Left lung (tissue), 10 donors: ENCODE measurements around the gene RGS3. TPM values are rescaled to one million over a fixed set of nuclear protein-coding genes. Genes with fewer than 3 reads are reported as not detected.

Experiments used
- ATAC-seq: fragments of 200-7000 bp; cut with Tn5 transposase; one replicate; pipeline ENCODE4 v1.9.1; 2020; ENCODE audit warnings: moderate library complexity
- DNase-seq, 4 donors: peaks; one replicate each; pipeline ENCODE4 v3.0.0-alpha.2; 2013 to 2020
- H3K27ac ChIP-seq, 2 donors: fragments of 200-600 bp; sonication (generic) in 1 of 2; one replicate each; pipeline versions ENCODE4 v1.5.0 to v1.8.0; 2020 to 2021
- H3K27me3 ChIP-seq, 2 donors: fragments of 200-600 bp; sonication (generic) in 1 of 2; one replicate each; pipeline versions ENCODE4 v1.5.0 to v1.8.0; 2020 to 2021
- H3K36me3 ChIP-seq, 2 donors: fragments of 200-600 bp; sonication (generic) in 1 of 2; one replicate each; pipeline versions ENCODE4 v1.5.0 to v1.8.0; 2020 to 2021
- H3K4me1 ChIP-seq, 2 donors: fragments of 200-600 bp; one replicate each; pipeline ENCODE4 v1.8.0; 2021
- H3K4me3 ChIP-seq, 2 donors: fragments of 200-600 bp; sonication (generic) in 1 of 2; one replicate each; pipeline versions ENCODE4 v1.5.0 to v1.8.0; 2020 to 2021; ENCODE audit warnings: mild to moderate bottlenecking in 1 of 2
- H3K9me3 ChIP-seq, 2 donors: fragments of 200-600 bp; sonication (generic) in 1 of 2; one replicate each; pipeline versions ENCODE4 v1.5.0 to v1.8.0; 2020 to 2021
- intact Hi-C, 2 donors: fragments of 100-400 bp; cut with DNase I; formaldehyde crosslinking; loops; one replicate each; pipeline versions ENCODE4 v1.11.2 to v1.14.2; 2022
- polyA plus RNA-seq, 6 donors: library from polyadenylated mRNA; unstranded; fragments of 120-200 nt; gene quantifications; one replicate each; pipeline ENCODE4 v1.2.1, GENCODE V29; 2013; ENCODE audit not compliant: insufficient read length in 6 of 6
- total RNA-seq, 2 donors: library from RNA; stranded (reverse); fragmentation: NEBNext Ultra II Directional; extraction: Animal tissue kit (Norgen Biotek cat#: 25700); gene quantifications; one replicate each; pipeline ENCODE4 v1.2.1, GENCODE V29; 2021
- TF ChIP-seq, protein P1 (sequence below), 2 donors: fragments of 200-600 bp; sonication (generic) in 1 of 2; IDR thresholded peaks; one replicate each; pipeline versions ENCODE4 v1.5.0 to v1.8.0; 2021; ENCODE audit warnings: antibody characterized with exemption in 2 of 2
- donor health status: DM: no; HTN: yes; CAD: no.
- donor health status: DM: no; HTN: no; CAD: no.

Gene RGS3
- total and polyA plus RNA-seq, 8 donors = 69.6 to 96.9 (median 77.4) TPM

DNA sequence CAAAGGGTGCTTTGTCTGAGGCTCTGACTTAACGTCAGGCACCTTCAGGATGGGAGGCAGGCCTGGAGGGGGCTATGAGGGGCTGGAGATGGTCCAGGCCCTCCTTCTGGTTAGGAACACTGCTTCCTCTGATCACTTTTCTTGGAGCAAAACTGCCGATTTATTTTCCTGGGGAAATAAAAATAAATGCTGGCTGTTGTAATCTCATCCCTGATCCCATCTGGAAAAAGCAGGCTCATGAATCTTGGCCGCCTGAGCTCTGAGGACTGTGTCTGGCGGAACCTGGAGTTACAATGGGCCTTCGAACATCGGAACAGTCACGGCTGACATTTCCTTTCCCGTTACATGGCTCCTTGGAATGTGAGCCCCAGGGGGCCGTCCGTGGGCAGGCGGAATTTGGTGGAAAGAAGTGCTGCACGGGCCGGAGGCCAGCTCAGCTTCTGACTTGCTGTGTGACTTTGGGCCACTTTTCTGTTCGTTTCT lies 157.8 kb downstream of the RGS3 start:
- TF ChIP-seq, protein P1, sequence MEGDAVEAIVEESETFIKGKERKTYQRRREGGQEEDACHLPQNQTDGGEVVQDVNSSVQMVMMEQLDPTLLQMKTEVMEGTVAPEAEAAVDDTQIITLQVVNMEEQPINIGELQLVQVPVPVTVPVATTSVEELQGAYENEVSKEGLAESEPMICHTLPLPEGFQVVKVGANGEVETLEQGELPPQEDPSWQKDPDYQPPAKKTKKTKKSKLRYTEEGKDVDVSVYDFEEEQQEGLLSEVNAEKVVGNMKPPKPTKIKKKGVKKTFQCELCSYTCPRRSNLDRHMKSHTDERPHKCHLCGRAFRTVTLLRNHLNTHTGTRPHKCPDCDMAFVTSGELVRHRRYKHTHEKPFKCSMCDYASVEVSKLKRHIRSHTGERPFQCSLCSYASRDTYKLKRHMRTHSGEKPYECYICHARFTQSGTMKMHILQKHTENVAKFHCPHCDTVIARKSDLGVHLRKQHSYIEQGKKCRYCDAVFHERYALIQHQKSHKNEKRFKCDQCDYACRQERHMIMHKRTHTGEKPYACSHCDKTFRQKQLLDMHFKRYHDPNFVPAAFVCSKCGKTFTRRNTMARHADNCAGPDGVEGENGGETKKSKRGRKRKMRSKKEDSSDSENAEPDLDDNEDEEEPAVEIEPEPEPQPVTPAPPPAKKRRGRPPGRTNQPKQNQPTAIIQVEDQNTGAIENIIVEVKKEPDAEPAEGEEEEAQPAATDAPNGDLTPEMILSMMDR (IDR thresholded peaks at IDR 0.05) = no peak
- no peaks in the 10 kb centered on the region for H3K9me3 ChIP-seq
- no peaks in the 10 kb centered on the region for H3K27me3 ChIP-seq
- DNase-seq (peak in 1 of 4 donors; percentile 64), ATAC-seq (peak; percentile 39)
- H3K4me3 ChIP-seq = no peak overlapping the region
- H3K4me1 ChIP-seq = peaks cover 21 to 27% of the 10 kb centered on the region in 2 donors
- H3K36me3 ChIP-seq = no peaks in the 10 kb centered on the region
- intact Hi-C loops = no loop called here
- peak overlapping the region; percentile 69 to 80 for H3K27ac ChIP-seq

DNA sequence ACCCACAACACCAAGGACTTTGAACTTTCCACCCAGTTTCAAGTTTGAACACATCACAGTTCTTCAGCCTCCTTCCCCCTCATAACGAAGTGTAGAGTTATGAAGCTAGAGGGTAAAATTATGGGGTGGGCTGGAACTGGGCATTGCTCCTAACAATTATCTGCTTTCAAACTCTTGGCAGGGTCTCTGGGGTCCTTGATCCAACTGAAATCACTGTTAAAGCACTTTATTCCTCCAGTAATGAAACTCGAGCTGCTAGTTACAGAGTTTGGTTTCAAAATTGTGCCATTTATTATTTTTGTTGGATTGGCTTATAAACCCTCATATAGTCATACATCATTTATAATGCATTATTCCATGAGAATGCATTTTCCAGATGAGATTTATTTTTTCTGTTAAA lies 158.5 kb downstream of the RGS3 start:
- Histone ChIP-seq H3K4me3 (no peak overlapping the region), H3K27me3 (no peaks in the 10 kb centered on the region), H3K4me1 (peaks cover 21 to 23% of the 10 kb centered on the region in 2 donors), H3K9me3 (no peaks in the 10 kb centered on the region), H3K36me3 (no peaks in the 10 kb centered on the region), H3K27ac (peak overlapping the region; percentile 69 to 80)
- no peak for DNase-seq
- TF ChIP-seq, protein P1 (IDR thresholded peaks at IDR 0.05) = no peak
- intact Hi-C loops = no loop called here
- ATAC-seq = no peak

DNA sequence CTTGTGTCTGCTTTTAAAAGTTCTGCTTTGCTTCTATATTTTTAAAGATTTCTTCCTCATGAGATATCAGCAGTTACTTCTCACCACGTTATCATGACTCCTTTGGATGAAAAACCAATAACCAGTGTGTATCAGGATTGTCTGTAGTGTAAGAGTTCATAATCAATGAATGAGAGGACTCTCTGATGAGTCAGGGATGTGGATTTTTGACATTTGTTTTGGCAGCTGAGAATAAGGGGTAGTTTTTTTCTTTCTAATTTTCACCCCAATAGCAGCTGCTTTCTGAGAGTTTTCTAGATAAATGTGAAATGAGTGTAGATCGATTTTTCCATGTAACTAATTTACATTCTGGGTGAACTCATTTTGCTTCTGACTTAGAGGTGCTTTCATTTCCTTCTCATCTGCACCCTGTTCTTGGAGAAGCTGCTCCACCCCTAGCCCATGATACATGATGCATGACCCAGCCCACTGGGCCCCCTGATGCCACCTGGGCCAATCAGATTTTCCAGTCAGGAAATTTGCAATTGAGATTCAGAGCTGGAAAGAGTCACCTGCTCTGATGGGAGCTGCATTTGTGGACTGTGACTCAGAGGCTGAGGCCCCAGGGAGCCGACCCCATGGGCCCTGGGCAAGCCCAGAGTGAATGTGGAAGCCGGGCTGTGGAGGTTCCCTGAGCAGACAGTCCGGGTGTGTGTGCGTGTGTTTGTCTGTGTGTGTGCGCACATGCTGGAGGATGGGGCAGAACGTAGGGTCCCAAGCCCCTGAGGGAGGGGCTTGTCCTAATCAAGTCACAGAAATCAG lies 159.3 kb downstream of the RGS3 start:
- Histone ChIP-seq H3K4me3 (no peak overlapping the region), H3K9me3 (no peaks in the 10 kb centered on the region), H3K36me3 (no peaks in the 10 kb centered on the region), H3K4me1 (peaks cover 21 to 23% of the 10 kb centered on the region in 2 donors), H3K27me3 (no peaks in the 10 kb centered on the region), H3K27ac (no peak overlapping the region)
- DNase-seq (no peak), ATAC-seq (peak; percentile 16)
- TF ChIP-seq, protein P1 (IDR thresholded peaks at IDR 0.05) = no peak
- intact Hi-C loops = no loop called here

DNA sequence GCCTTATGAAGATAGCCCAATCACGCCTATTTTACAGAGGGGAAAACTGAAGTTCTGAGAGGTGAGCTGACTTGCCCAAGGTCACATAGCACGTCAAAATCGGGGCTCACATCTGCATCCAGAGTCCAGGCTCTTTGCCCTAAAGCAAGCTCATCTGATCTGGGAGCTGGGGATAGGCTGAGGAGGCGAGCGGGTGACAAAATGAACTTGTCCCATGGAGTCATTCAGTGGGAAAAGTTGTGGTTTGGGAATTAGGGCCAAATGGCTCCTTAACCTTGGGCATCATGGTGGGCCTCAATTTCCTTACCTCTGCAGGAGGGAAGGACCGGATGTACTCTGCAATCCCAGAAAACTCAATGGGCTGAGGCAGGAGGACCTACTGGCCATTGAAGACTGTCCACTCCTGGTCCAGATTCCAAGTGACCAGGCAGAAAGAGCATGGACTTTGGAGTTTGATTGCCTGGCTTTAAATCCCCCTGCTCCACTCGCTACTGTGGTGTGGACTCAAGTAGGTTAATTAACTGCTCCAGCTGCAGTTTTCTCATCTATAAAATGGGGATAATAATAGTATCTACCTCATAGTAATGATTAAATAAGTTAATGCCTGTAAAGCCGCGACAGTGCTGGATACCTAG lies 160.4 kb downstream of the RGS3 start:
- ATAC-seq = no peak
- TF ChIP-seq, protein P1 (IDR thresholded peaks at IDR 0.05) = no peak
- Histone ChIP-seq H3K27ac (no peak overlapping the region), H3K9me3 (no peaks in the 10 kb centered on the region), H3K27me3 (no peaks in the 10 kb centered on the region), H3K36me3 (no peaks in the 10 kb centered on the region), H3K4me1 (peaks cover 21 to 23% of the 10 kb centered on the region in 2 donors), H3K4me3 (no peak overlapping the region)
- DNase-seq = no peak
- intact Hi-C loops = no loop called here

DNA sequence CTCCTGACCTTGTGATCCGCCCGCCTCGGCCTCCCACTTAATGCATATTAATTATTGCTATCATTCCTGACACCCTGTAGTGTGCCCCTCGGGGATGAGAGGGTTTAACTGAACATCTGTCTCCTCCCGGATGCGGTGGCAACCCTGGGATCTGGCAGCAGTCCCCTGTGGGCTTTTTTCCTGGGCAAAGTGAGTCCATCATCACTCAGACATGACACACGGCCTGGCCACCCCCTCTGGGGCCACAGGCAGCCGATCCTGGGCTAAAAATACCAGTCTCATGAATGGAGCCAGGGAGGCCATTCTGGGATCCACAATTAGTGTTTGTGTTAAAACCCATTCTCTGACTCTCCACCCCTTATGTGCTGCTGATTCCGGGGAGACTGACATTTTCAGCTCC lies 161.2 kb downstream of the RGS3 start:
- H3K27ac ChIP-seq = no peak overlapping the region
- H3K27me3 ChIP-seq = no peaks in the 10 kb centered on the region
- no peaks in the 10 kb centered on the region for H3K9me3 ChIP-seq
- H3K4me3 ChIP-seq = no peak overlapping the region
- no peak for DNase-seq
- no peak for ATAC-seq
- TF ChIP-seq, protein P1 (IDR thresholded peaks at IDR 0.05) = no peak
- no peaks in the 10 kb centered on the region for H3K36me3 ChIP-seq
- intact Hi-C loops = no loop called here
- peaks cover 18 to 21% of the 10 kb centered on the region in 2 donors for H3K4me1 ChIP-seq
